Neuronal stem cell (in vitro differentiated cells): ENCODE measurements around the gene CDK14.

Experiments
- DNase-seq: peaks from one replicate; pipeline ENCODE4 v3.0.0-alpha.2; 2013; ENCODE audit warnings: low spot score
- H2AFZ ChIP-seq: one replicate; pipeline ENCODE4 v1.6.1; 2013; ENCODE audit warnings: mild to moderate bottlenecking, low read length, inconsistent platforms
- H2AK5ac ChIP-seq: 2 replicates; pipeline ENCODE4 v1.6.1; 2013; ENCODE audit warnings: low read depth, mild to moderate bottlenecking, inconsistent platforms, low read length, moderate library complexity, mixed read lengths
- H2BK120ac ChIP-seq: 2 replicates; pipeline ENCODE4 v1.6.1; 2013; ENCODE audit warnings: low read depth, mild to moderate bottlenecking, inconsistent platforms, low read length, moderate library complexity, mixed read lengths
- H2BK12ac ChIP-seq: one replicate; pipeline ENCODE4 v1.6.1; 2013; ENCODE audit warnings: low read length, inconsistent platforms
- H2BK15ac ChIP-seq: 2 replicates; pipeline ENCODE4 v1.6.1; 2013; ENCODE audit warnings: mild to moderate bottlenecking, low read length, inconsistent platforms, mixed read lengths
- H2BK5ac ChIP-seq: one replicate; pipeline ENCODE4 v1.6.1; 2013; ENCODE audit warnings: inconsistent platforms, mild to moderate bottlenecking, low read length, moderate library complexity
- H3K14ac ChIP-seq: one replicate; pipeline ENCODE4 v1.6.1; 2013; ENCODE audit warnings: low read length, inconsistent platforms
- H3K18ac ChIP-seq: 2 replicates; pipeline ENCODE4 v1.6.1; 2013; ENCODE audit warnings: low read length, inconsistent platforms
- H3K23ac ChIP-seq: 2 replicates; pipeline ENCODE4 v1.6.1; 2013; ENCODE audit warnings: low read depth, mild to moderate bottlenecking, mixed read lengths, low read length, inconsistent platforms; ENCODE audit not compliant: poor library complexity
- H3K27ac ChIP-seq: replicated peaks from 3 replicates; pipeline ENCODE4 v1.5.1; 2013; ENCODE audit warnings: low read length, inconsistent platforms
- H3K27me3 ChIP-seq, 3 experiments: 2 replicates each; pipeline ENCODE4 v1.6.1; 2013; ENCODE audit warnings: low read length in 3 of 3, mild to moderate bottlenecking in 2 of 3, inconsistent platforms in 1 of 3, low read depth in 1 of 3, mixed read lengths in 1 of 3, moderate library complexity in 1 of 3; ENCODE audit not compliant: control insufficient read depth in 3 of 3, insufficient read depth in 3 of 3
- H3K36me3 ChIP-seq, 2 donors: replicated peaks in 1 of 2; 2 replicates each; pipeline ENCODE4 v1.6.1; 2013; ENCODE audit warnings: low read length in 2 of 2; ENCODE audit not compliant: control insufficient read depth in 2 of 2, insufficient read depth in 2 of 2
- H3K4ac ChIP-seq: 2 replicates; pipeline ENCODE4 v1.6.1; 2013; ENCODE audit warnings: inconsistent platforms, mild to moderate bottlenecking, low read length, moderate library complexity
- H3K4me1 ChIP-seq, 2 donors: 1 replicate in 1 of 2; 2 replicates in 1 of 2; pipeline ENCODE4 v1.6.1; 2013; ENCODE audit warnings: low read length in 2 of 2, low read depth in 1 of 2; ENCODE audit not compliant: control insufficient read depth in 2 of 2, insufficient read depth in 1 of 2
- H3K4me2 ChIP-seq: one replicate; pipeline ENCODE4 v1.6.1; 2013; ENCODE audit warnings: mild to moderate bottlenecking, low read length, inconsistent platforms; ENCODE audit not compliant: insufficient read depth, poor library complexity, severe bottlenecking
- H3K4me3 ChIP-seq, 2 donors: 2 replicates each; pipeline ENCODE4 v1.5.1; 2013; ENCODE audit warnings: low read length in 2 of 2, mild to moderate bottlenecking in 2 of 2, inconsistent platforms in 1 of 2, moderate library complexity in 1 of 2
- H3K79me1 ChIP-seq: one replicate; pipeline ENCODE4 v1.6.1; 2013; ENCODE audit warnings: low read depth, mild to moderate bottlenecking, inconsistent platforms, low read length, moderate library complexity
- H3K9ac ChIP-seq: one replicate; pipeline ENCODE4 v1.6.1; 2013; ENCODE audit warnings: mild to moderate bottlenecking, low read depth, low read length, inconsistent platforms; ENCODE audit not compliant: poor library complexity
- H3K9me3 ChIP-seq, 2 donors: replicated peaks in 1 of 2; 2 replicates each; pipeline versions ENCODE3 to v1.6.1; 2013; ENCODE audit warnings: low read length in 2 of 2, mild to moderate bottlenecking in 2 of 2, inconsistent platforms in 1 of 2, low read depth in 1 of 2, mixed read lengths in 1 of 2, moderate library complexity in 1 of 2; ENCODE audit not compliant: control insufficient read depth in 2 of 2, insufficient read depth in 1 of 2
- H4K8ac ChIP-seq: one replicate; pipeline ENCODE4 v1.6.1; 2013; ENCODE audit warnings: low read depth, mild to moderate bottlenecking, inconsistent platforms, low read length, moderate library complexity
- H4K91ac ChIP-seq: one replicate; pipeline ENCODE4 v1.6.1; 2013; ENCODE audit warnings: low read length, low read depth, mild to moderate bottlenecking, inconsistent platforms; ENCODE audit not compliant: poor library complexity
- WGBS, 2 donors: extraction: QIAGEN DNeasy Blood & Tissue Kit; methylation state at CpG; one replicate each; pipeline ENCODE4 v1.1.7; 2013; ENCODE audit warnings: missing lambda C conversion rate in 2 of 2, mixed read lengths in 1 of 2; ENCODE audit not compliant: insufficient read length in 2 of 2, insufficient replicate concordance in 1 of 2; ENCODE audit errors: extremely low coverage in 2 of 2; 5-methylcytosine and 5-hydroxymethylcytosine counted together

CDK14 gene

DNA sequence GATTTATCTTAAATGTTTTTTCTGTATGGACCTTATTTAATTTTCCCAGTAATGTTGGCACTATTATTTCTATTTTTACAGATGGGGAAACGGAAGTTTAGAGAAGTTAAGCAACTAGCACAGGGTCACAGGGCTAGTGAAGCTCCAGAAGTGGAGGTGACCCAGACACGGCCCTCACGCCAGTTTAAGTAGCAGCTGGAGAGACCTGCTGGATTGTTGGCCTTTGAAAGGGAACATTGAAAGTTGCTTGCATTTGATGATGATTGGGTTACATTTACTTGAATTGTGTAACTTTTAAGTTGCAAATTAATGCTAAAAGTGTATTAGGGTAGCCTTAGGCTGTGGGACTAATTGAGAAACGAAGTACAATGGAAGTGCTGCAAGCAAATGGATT lies 25.6 kb downstream of the CDK14 start:
- Histone ChIP-seq H2AK5ac (no peak overlapping the region), H2BK120ac (no peak overlapping the region), H2BK12ac (no peak overlapping the region), H4K91ac (no peak overlapping the region), H3K4me1 (peaks cover 10 to 27% of the 10 kb centered on the region in 2 donors), H3K36me3 (peaks cover 0 to 4% of the 10 kb centered on the region in 2 donors), H3K14ac (no peak overlapping the region), H3K18ac (no peak overlapping the region), H3K4me3 (no peak overlapping the region), H3K79me1 (peaks cover 2% of the 10 kb centered on the region), H3K27me3 (no peaks in the 10 kb centered on the region), H3K27ac (peak overlapping the region; percentile 18), H4K8ac (no peak overlapping the region), H3K23ac (no peak overlapping the region), H2BK15ac (no peak overlapping the region), H3K4me2 (no peak overlapping the region), H2AFZ (no peak overlapping the region), H3K4ac (no peak overlapping the region), H3K9ac (no peak overlapping the region), H2BK5ac (no peak overlapping the region), H3K9me3 (no peaks in the 10 kb centered on the region)
- no CpG with 5 or more reads among the region's 4 CpGs for WGBS, 2 donors
- DNase-seq: no peak

DNA sequence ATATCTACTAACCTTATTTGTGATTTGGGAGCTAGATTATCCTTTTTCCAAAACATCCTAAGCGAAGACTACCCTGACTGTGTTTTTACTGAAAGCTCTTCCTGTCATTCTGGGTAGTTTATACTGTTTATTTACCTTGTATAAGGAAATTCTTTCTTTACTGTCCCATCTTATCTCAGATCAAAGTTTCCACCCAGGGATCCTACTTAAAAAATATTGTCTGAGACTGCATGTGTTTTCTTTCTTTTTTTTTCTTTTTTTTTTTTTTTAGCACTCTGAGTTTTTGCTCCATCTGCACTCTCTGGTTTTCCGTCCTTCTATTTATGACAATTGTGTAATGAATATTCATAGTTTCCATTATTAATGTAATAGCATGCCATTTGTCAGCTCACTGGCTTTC lies 26.5 kb downstream of the CDK14 start:
- no peak overlapping the region for H3K4ac ChIP-seq
- no peaks in the 10 kb centered on the region for H3K9me3 ChIP-seq
- DNase-seq: no peak
- no peak overlapping the region for H3K14ac ChIP-seq
- no peak overlapping the region for H3K27ac ChIP-seq
- H2BK120ac ChIP-seq: no peak overlapping the region
- peaks cover 10 to 27% of the 10 kb centered on the region in 2 donors for H3K4me1 ChIP-seq
- no peak overlapping the region for H2BK5ac ChIP-seq
- H2BK12ac ChIP-seq: no peak overlapping the region
- no CpG with 5 or more reads among the region's 2 CpGs for WGBS, 2 donors
- H2AFZ ChIP-seq: no peak overlapping the region
- H2AK5ac ChIP-seq: no peak overlapping the region
- H3K4me2 ChIP-seq: no peak overlapping the region
- no peak overlapping the region for H4K8ac ChIP-seq
- H3K79me1 ChIP-seq: peaks cover 2% of the 10 kb centered on the region
- no peak overlapping the region for H3K23ac ChIP-seq
- no peak overlapping the region for H3K9ac ChIP-seq
- H3K36me3 ChIP-seq: peaks cover 0 to 4% of the 10 kb centered on the region in 2 donors
- no peaks in the 10 kb centered on the region for H3K27me3 ChIP-seq
- H2BK15ac ChIP-seq: no peak overlapping the region
- no peak overlapping the region for H3K4me3 ChIP-seq
- H3K18ac ChIP-seq: no peak overlapping the region
- H4K91ac ChIP-seq: no peak overlapping the region

DNA sequence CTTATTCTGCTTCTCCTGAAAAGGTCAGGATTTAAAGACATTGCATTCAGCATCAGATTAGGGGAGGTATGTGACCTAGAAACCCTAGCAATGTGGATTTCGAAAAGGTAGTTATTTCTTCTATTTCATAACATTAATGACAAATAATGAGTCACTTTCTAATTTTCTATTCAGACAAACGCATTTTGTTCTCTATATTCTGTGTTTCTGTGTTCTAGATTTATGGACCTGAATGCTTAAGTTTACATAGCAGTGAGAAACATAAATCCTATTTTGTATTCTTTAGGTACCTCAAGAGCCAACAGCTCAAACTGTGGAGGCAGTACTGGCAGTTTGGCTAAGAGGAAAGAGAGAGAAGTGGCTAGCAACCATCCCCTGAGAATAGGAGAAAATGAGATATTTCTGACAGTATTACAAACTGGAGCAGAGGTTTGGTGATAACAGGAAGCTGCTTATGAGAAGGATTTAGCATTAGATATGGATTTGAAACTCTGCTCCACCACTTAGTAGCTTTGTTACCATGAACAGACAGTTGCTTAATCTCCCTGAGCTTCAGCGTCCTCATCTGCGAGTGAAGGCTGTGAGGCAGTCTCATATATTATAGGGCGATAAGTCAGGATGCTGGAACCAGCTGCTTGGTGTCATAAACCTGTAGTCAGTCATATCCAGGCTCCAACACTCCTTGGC lies 28.2 kb downstream of the CDK14 start:
- Histone ChIP-seq H2BK120ac (no peak overlapping the region), H4K8ac (no peak overlapping the region), H3K4me2 (no peak overlapping the region), H3K79me1 (peaks cover 2% of the 10 kb centered on the region), H2BK5ac (no peak overlapping the region), H2BK15ac (no peak overlapping the region), H3K14ac (no peak overlapping the region), H4K91ac (peak overlapping the region; percentile 76), H3K4ac (no peak overlapping the region), H3K27me3 (no peaks in the 10 kb centered on the region), H2BK12ac (no peak overlapping the region), H3K27ac (peak overlapping the region; percentile 80), H2AK5ac (peak overlapping the region; percentile 20), H3K23ac (no peak overlapping the region), H3K18ac (no peak overlapping the region), H3K4me3 (no peak overlapping the region), H2AFZ (no peak overlapping the region), H3K9ac (no peak overlapping the region), H3K9me3 (no peaks in the 10 kb centered on the region), H3K36me3 (peaks cover 0 to 4% of the 10 kb centered on the region in 2 donors), H3K4me1 (peaks cover 10 to 27% of the 10 kb centered on the region in 2 donors)
- no peak for DNase-seq
- WGBS, 2 donors: no CpG with 5 or more reads among the region's 5 CpGs

DNA sequence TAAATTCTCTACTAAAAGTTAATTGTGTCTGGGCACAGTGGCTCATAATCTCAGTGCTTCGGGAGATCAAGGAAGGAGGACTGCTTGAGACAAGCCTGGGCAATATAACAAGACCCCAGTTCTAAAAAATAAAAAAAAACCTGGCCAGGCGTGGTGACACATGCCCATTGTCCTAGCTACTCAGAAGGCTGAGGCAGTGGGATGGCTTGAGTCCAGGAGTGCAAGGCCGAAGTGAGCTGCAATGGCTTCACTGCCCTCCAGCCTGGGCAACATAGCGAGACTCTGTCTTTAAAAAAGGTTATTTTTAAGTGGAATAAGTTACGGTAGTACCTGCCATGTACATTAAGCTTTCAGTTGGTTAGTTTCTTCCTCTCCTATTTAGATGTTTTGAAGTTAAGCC lies 28.9 kb downstream of the CDK14 start:
- Histone ChIP-seq H3K27me3 (no peaks in the 10 kb centered on the region), H2BK15ac (no peak overlapping the region), H3K14ac (no peak overlapping the region), H2BK120ac (no peak overlapping the region), H3K79me1 (peaks cover 5% of the 10 kb centered on the region), H3K36me3 (peaks cover 0 to 4% of the 10 kb centered on the region in 2 donors), H2AK5ac (peak overlapping the region; percentile 20), H2BK5ac (no peak overlapping the region), H3K9me3 (no peaks in the 10 kb centered on the region), H3K9ac (no peak overlapping the region), H3K18ac (peak overlapping the region; percentile 77), H3K4me3 (no peak overlapping the region), H4K8ac (no peak overlapping the region), H4K91ac (no peak overlapping the region), H3K4me1 (peaks cover 10 to 27% of the 10 kb centered on the region in 2 donors), H2BK12ac (no peak overlapping the region), H3K23ac (no peak overlapping the region), H3K27ac (peak overlapping the region; percentile 80), H3K4me2 (no peak overlapping the region), H2AFZ (no peak overlapping the region), H3K4ac (no peak overlapping the region)
- no peak for DNase-seq
- WGBS, 2 donors: no CpG with 5 or more reads among the region's 5 CpGs
